Tibial nerve (tissue), 4 donors: ENCODE results near the gene TPM1.

Experiments
- CTCF ChIP-seq, 5 experiments: fragments of 200-600 bp in 3 of 5; fragments of 450-650 bp in 2 of 5; sonication (generic) in 3 of 5; IDR thresholded peaks; one replicate each; pipeline ENCODE4 v1.5.1; 2016 to 2019; ENCODE audit warnings: antibody characterized with exemption in 5 of 5, mild to moderate bottlenecking in 3 of 5, moderate library complexity in 2 of 5
- EP300 ChIP-seq, 2 donors: sonication (generic); formaldehyde crosslinking; IDR thresholded peaks; one replicate each; pipeline ENCODE4 v1.6.1; 2017; ENCODE audit warnings: antibody characterized with exemption in 2 of 2, mild to moderate bottlenecking in 1 of 2
- POLR2A ChIP-seq, 2 donors: fragments of 450-650 bp; IDR thresholded peaks; one replicate each; pipeline ENCODE4 v1.6.1; 2017; ENCODE audit warnings: antibody characterized with exemption in 2 of 2, mild to moderate bottlenecking in 2 of 2, moderate library complexity in 2 of 2

DNA sequence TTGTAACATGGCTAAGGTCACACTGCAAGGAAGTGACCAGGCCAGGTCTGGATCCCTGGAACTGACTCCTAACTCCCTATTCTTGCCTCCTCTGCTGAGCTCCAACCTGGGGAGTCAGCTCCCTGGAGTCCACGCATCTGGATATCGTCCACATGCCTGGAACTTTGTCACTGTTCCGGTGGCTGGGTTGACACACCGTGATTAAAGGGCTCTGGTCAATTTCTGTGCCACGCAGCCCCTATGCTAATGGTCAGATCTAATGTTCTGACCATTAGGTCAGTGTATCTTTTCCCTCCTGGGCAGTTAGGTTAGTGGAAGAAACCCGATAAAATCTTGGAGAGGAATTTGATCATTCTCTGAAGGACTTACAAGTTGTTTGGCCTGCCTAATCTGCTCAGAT lies 1.6 kb upstream of the TPM1 start:
- no peak for TF ChIP-seq POLR2A (IDR thresholded peaks at IDR 0.05)
- no peak for TF ChIP-seq CTCF (IDR thresholded peaks at IDR 0.05)
- no peak for TF ChIP-seq EP300 (IDR thresholded peaks at IDR 0.05)
